ENCODE data around the gene SPATA9.

- TF ChIP-seq CTCF (IDR thresholded peaks at IDR 0.05) (no peak), POLR2AphosphoS5 (IDR thresholded peaks at IDR 0.05; ENCODE audit: low read depth, low read length) (no peak), TCF12 (IDR thresholded peaks at IDR 0.05) (no peak), USF2 (IDR thresholded peaks at IDR 0.05; ENCODE audit: borderline replicate concordance, low read depth, low read length) (no peak), CHD2 (IDR thresholded peaks at IDR 0.05; ENCODE audit: low read length, partially characterized antibody) (no peak), GATA2 (CRISPR knock-in tag; IDR thresholded peaks at IDR 0.05) (no peak), REST (IDR thresholded peaks at IDR 0.05; ENCODE audit: low read depth, low read length) (no peak), RAD21 (IDR thresholded peaks at IDR 0.05; ENCODE audit: low read length) (no peak), TAF1 (IDR thresholded peaks at IDR 0.05; ENCODE audit: borderline replicate concordance, low read depth, low read length) (no peak), FOSL2 (IDR thresholded peaks at IDR 0.05; ENCODE audit: borderline replicate concordance, low read depth) (no peak), RXRA (IDR thresholded peaks at IDR 0.05; ENCODE audit: borderline replicate concordance, low read depth) (no peak)
Observed at GRCh38 chr5:95626701-95627100, 56.1 kb downstream of the SPATA9 start.
